ENCODE results near the gene TMIGD1. TPM values are rescaled to one million over a fixed set of nuclear protein-coding genes. Genes with fewer than 3 reads are reported as not detected.
A peak's percentile ranks its signal among the peaks of the same experiment; 100 is the strongest.

Gene TMIGD1
- total and polyA plus RNA-seq, 2 of the 13 experiments (the other 11 are each of a cell fraction or from before 2014, with no cell fraction given), result not detected

DNA sequence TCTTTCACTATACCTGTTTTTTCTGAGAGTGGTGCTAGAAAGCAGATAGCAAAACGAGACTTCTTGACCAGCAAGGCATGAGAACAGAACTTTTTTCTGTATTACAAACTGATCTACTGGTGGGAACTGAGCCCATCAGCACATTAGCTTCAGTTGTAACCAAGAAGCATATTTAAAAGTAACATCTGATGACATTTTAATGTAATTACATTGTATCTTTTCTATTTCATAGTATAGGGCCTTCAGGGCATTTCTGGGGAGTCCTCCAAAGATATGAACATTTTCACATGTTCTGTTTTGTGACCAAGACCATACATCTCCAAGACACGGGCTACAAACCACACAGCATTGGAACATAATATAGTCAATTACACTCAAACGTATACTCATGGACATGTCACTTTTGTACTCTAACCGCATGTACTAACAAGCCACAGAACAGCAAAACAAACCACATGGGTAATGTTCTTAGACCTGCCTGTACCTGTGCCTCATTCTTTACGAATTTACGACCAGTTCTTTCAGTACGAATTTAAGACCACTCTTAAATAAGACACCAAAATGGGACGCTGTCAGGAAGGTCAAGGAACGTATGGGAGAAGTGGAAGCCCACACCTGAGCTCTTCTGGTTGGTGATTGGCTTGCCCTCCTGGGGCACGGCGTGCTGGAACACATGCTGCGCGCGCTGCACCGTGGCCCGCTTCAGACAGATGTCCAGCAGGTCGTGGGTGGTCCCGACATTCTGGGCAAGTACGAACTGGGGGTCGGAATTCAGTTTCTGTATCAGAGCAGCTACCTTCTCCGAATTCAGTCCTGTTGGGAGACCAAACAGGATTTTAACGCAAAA lies 42.9 kb downstream of the TMIGD1 start (continued):
- TF ChIP-seq, protein P1, sequence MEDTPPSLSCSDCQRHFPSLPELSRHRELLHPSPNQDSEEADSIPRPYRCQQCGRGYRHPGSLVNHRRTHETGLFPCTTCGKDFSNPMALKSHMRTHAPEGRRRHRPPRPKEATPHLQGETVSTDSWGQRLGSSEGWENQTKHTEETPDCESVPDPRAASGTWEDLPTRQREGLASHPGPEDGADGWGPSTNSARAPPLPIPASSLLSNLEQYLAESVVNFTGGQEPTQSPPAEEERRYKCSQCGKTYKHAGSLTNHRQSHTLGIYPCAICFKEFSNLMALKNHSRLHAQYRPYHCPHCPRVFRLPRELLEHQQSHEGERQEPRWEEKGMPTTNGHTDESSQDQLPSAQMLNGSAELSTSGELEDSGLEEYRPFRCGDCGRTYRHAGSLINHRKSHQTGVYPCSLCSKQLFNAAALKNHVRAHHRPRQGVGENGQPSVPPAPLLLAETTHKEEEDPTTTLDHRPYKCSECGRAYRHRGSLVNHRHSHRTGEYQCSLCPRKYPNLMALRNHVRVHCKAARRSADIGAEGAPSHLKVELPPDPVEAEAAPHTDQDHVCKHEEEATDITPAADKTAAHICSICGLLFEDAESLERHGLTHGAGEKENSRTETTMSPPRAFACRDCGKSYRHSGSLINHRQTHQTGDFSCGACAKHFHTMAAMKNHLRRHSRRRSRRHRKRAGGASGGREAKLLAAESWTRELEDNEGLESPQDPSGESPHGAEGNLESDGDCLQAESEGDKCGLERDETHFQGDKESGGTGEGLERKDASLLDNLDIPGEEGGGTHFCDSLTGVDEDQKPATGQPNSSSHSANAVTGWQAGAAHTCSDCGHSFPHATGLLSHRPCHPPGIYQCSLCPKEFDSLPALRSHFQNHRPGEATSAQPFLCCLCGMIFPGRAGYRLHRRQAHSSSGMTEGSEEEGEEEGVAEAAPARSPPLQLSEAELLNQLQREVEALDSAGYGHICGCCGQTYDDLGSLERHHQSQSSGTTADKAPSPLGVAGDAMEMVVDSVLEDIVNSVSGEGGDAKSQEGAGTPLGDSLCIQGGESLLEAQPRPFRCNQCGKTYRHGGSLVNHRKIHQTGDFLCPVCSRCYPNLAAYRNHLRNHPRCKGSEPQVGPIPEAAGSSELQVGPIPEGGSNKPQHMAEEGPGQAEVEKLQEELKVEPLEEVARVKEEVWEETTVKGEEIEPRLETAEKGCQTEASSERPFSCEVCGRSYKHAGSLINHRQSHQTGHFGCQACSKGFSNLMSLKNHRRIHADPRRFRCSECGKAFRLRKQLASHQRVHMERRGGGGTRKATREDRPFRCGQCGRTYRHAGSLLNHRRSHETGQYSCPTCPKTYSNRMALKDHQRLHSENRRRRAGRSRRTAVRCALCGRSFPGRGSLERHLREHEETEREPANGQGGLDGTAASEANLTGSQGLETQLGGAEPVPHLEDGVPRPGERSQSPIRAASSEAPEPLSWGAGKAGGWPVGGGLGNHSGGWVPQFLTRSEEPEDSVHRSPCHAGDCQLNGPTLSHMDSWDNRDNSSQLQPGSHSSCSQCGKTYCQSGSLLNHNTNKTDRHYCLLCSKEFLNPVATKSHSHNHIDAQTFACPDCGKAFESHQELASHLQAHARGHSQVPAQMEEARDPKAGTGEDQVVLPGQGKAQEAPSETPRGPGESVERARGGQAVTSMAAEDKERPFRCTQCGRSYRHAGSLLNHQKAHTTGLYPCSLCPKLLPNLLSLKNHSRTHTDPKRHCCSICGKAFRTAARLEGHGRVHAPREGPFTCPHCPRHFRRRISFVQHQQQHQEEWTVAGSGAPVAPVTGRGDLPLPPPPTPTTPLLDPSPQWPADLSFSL (CRISPR knock-in tag; IDR thresholded peaks at IDR 0.05), result no peak
- TF ChIP-seq ZNF547 (CRISPR knock-in tag; IDR thresholded peaks at IDR 0.05) (no peak; the same call in 1 of the 2 replicates), CBX5 (CRISPR knock-in tag; IDR thresholded peaks at IDR 0.05; ENCODE audit: borderline replicate concordance) (no peak), ZNF501 (CRISPR knock-in tag; IDR thresholded peaks at IDR 0.05) (peak; percentile 61), MBD4 (IDR thresholded peaks at IDR 0.05; ENCODE audit: borderline replicate concordance, low read length) (no peak), ARHGAP35 (CRISPR knock-in tag; IDR thresholded peaks at IDR 0.05; ENCODE audit: borderline replicate concordance) (no peak), DR1 (CRISPR knock-in tag; IDR thresholded peaks at IDR 0.05) (no peak), ZNF235 (CRISPR knock-in tag; IDR thresholded peaks at IDR 0.05; ENCODE audit: borderline replicate concordance) (no peak), KDM6A (CRISPR knock-in tag; IDR thresholded peaks at IDR 0.05; ENCODE audit: low read depth) (no peak), ZFP37 (CRISPR knock-in tag; IDR thresholded peaks at IDR 0.05; ENCODE audit: borderline replicate concordance) (no peak), RARG (CRISPR knock-in tag; IDR thresholded peaks at IDR 0.05; ENCODE audit: low read depth) (no peak), REXO4 (CRISPR knock-in tag; IDR thresholded peaks at IDR 0.05; ENCODE audit: borderline replicate concordance) (0 out of 2 replicates have a peak, but pooled peaks have one; percentile 56), CENPX (CRISPR knock-in tag; IDR thresholded peaks at IDR 0.05) (no peak)
- TF ChIP-seq, protein P2, sequence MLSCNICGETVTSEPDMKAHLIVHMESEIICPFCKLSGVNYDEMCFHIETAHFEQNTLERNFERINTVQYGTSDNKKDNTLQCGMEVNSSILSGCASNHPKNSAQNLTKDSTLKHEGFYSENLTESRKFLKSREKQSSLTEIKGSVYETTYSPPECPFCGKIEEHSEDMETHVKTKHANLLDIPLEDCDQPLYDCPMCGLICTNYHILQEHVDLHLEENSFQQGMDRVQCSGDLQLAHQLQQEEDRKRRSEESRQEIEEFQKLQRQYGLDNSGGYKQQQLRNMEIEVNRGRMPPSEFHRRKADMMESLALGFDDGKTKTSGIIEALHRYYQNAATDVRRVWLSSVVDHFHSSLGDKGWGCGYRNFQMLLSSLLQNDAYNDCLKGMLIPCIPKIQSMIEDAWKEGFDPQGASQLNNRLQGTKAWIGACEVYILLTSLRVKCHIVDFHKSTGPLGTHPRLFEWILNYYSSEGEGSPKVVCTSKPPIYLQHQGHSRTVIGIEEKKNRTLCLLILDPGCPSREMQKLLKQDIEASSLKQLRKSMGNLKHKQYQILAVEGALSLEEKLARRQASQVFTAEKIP (CRISPR knock-in tag; IDR thresholded peaks at IDR 0.05; ENCODE audit: borderline replicate concordance), result no peak
- TF ChIP-seq, protein P3, sequence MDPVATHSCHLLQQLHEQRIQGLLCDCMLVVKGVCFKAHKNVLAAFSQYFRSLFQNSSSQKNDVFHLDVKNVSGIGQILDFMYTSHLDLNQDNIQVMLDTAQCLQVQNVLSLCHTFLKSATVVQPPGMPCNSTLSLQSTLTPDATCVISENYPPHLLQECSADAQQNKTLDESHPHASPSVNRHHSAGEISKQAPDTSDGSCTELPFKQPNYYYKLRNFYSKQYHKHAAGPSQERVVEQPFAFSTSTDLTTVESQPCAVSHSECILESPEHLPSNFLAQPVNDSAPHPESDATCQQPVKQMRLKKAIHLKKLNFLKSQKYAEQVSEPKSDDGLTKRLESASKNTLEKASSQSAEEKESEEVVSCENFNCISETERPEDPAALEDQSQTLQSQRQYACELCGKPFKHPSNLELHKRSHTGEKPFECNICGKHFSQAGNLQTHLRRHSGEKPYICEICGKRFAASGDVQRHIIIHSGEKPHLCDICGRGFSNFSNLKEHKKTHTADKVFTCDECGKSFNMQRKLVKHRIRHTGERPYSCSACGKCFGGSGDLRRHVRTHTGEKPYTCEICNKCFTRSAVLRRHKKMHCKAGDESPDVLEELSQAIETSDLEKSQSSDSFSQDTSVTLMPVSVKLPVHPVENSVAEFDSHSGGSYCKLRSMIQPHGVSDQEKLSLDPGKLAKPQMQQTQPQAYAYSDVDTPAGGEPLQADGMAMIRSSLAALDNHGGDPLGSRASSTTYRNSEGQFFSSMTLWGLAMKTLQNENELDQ (CRISPR knock-in tag; IDR thresholded peaks at IDR 0.05; ENCODE audit: borderline replicate concordance), result no peak
- TF ChIP-seq, protein P4, sequence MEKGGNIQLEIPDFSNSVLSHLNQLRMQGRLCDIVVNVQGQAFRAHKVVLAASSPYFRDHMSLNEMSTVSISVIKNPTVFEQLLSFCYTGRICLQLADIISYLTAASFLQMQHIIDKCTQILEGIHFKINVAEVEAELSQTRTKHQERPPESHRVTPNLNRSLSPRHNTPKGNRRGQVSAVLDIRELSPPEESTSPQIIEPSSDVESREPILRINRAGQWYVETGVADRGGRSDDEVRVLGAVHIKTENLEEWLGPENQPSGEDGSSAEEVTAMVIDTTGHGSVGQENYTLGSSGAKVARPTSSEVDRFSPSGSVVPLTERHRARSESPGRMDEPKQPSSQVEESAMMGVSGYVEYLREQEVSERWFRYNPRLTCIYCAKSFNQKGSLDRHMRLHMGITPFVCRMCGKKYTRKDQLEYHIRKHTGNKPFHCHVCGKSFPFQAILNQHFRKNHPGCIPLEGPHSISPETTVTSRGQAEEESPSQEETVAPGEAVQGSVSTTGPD (CRISPR knock-in tag; IDR thresholded peaks at IDR 0.05), result no peak
